ENCODE results near the gene ASB18.

DNA sequence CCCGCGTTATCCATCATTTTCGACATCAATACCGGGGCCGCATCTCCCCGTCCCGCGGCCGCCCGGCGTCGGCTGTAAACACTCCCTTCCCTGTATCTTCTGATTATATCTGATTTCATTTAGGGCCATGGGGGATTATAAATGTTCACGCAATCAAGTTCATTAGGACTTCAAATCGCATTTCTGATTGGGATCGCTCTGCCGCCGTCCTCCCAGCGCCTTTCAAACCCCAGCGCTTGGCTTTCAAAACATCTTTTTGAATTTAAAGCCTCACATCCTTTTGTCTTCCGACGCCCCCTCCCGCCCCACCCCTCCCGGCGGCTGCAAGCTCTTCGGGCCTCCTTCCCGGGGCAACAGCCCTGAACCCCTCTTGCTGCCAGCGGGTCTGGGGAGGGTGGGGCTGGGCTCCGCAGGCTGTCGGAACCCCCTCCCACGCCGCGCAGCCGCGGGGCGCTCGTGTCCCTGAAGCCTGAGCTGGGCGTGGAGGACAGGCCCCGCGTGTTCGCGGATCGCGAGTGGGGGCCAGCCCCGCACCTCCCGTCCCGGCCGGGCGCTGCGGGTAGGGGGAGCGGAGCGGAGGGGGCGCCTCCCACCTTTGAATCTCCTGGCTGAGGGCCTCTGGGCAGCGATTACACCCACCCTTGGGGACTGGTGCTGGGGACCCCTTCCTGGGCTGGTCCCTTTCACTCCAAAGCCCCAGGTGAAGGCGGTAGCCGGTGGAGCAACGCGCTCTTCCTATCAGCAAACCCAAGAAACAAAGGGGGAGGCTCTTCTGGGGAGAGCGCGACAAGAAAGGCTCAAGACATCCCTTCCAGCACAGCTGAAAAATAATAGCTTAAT lies 84.8 kb downstream of the ASB18 start:
- TF ChIP-seq, protein P1, sequence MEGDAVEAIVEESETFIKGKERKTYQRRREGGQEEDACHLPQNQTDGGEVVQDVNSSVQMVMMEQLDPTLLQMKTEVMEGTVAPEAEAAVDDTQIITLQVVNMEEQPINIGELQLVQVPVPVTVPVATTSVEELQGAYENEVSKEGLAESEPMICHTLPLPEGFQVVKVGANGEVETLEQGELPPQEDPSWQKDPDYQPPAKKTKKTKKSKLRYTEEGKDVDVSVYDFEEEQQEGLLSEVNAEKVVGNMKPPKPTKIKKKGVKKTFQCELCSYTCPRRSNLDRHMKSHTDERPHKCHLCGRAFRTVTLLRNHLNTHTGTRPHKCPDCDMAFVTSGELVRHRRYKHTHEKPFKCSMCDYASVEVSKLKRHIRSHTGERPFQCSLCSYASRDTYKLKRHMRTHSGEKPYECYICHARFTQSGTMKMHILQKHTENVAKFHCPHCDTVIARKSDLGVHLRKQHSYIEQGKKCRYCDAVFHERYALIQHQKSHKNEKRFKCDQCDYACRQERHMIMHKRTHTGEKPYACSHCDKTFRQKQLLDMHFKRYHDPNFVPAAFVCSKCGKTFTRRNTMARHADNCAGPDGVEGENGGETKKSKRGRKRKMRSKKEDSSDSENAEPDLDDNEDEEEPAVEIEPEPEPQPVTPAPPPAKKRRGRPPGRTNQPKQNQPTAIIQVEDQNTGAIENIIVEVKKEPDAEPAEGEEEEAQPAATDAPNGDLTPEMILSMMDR (IDR thresholded peaks at IDR 0.05; ENCODE audit: low read length) = no peak
- no peak for TF ChIP-seq EZH2 (optimal IDR thresholded peaks at IDR 0.05; ENCODE audit: low read depth, low read length)
- TF ChIP-seq EZH2phosphoT487 (IDR thresholded peaks at IDR 0.05; ENCODE audit: low read length) = no peak
